ENCODE data around the gene SEZ6L2. TPM values are rescaled to one million over a fixed set of nuclear protein-coding genes. Genes with fewer than 3 reads are reported as not detected.

The SEZ6L2 gene
- total and polyA plus RNA-seq, 2 experiments from 2014 or later = 18.0 to 71.9 TPM

- Histone ChIP-seq H3F3A (replicated peaks; ENCODE audit: low read depth) (no peaks in the 10 kb centered on the region), H3K36me3 (ENCODE audit: insufficient read depth) (no peaks in the 10 kb centered on the region), H4K20me1 (replicated peaks; ENCODE audit: insufficient read depth) (no peaks in the 10 kb centered on the region), H3K9me2 (ENCODE audit: insufficient read depth) (no peaks in the 10 kb centered on the region), H3K27me3 (ENCODE audit: insufficient read depth) (no peaks in the 10 kb centered on the region), H3K4me2 (peak overlapping the region; percentile 33; the same call in 1 of the 2 replicates), H3K27ac (ENCODE audit: low read depth) (peak overlapping the region; percentile 64; the same call in 1 of the 2 replicates), H3K4me3 (no peak overlapping the region), H3K4me1 (ENCODE audit: insufficient read depth) (0 out of 2 replicates have a peak, but pooled peaks cover 6% of the 10 kb centered on the region), H2AFZ (peak overlapping the region; percentile 79), H3K79me2 (replicated peaks; ENCODE audit: insufficient read depth) (no peaks in the 10 kb centered on the region)
- Mint-ChIP-seq H3K27ac (peak overlapping the region; percentile 36), H3K36me3 (ENCODE audit: low read depth) (no peaks in the 10 kb centered on the region), H3K4me1 (peaks cover 10% of the 10 kb centered on the region), H3K27me3 (ENCODE audit: insufficient read depth, low read depth, poor library complexity) (peaks cover 7% of the 10 kb centered on the region), H3K9me3 (no peaks in the 10 kb centered on the region), H3K4me3 (no peak overlapping the region)
- ATAC-seq (peak; percentile 95), DNase-seq (ENCODE audit: low spot score) (peak; percentile 80)
- no peak for TF ChIP-seq NANOG (IDR thresholded peaks at IDR 0.05; ENCODE audit: borderline replicate concordance)
- no peak for TF ChIP-seq ZNF114 (CRISPR knock-in tag; IDR thresholded peaks at IDR 0.05)
- peak; percentile 40 to 55 for TF ChIP-seq CTCF (conservative IDR thresholded peaks at IDR 0.05; ENCODE audit: low read depth in 2 of 2)
Observed at GRCh38 chr16:29943846-29944799, 44.8 kb upstream of the SEZ6L2 start.

GRCh38 chr16:29940656-29941055 is 41.3 kb upstream of the SEZ6L2 start:
- Histone ChIP-seq H3F3A (replicated peaks; ENCODE audit: low read depth) (no peaks in the 10 kb centered on the region), H4K20me1 (replicated peaks; ENCODE audit: insufficient read depth) (no peaks in the 10 kb centered on the region), H3K27ac (ENCODE audit: low read depth) (no peak overlapping the region), H2AFZ (no peak overlapping the region), H3K36me3 (ENCODE audit: insufficient read depth) (no peaks in the 10 kb centered on the region), H3K4me3 (no peak overlapping the region), H3K4me1 (ENCODE audit: insufficient read depth) (0 out of 2 replicates have a peak, but pooled peaks cover 6% of the 10 kb centered on the region), H3K27me3 (ENCODE audit: insufficient read depth) (no peaks in the 10 kb centered on the region), H3K9me2 (ENCODE audit: insufficient read depth) (no peaks in the 10 kb centered on the region), H3K79me2 (replicated peaks; ENCODE audit: insufficient read depth) (no peaks in the 10 kb centered on the region), H3K4me2 (no peak overlapping the region)
- H3K9me3 Mint-ChIP-seq = no peaks in the 10 kb centered on the region
- peaks cover 10% of the 10 kb centered on the region for H3K4me1 Mint-ChIP-seq
- no peaks in the 10 kb centered on the region for H3K36me3 Mint-ChIP-seq (ENCODE audit: low read depth)
- no peak overlapping the region for H3K4me3 Mint-ChIP-seq
- peaks cover 10% of the 10 kb centered on the region for H3K27me3 Mint-ChIP-seq (ENCODE audit: insufficient read depth, low read depth, poor library complexity)
- ATAC-seq (no peak), DNase-seq (ENCODE audit: low spot score) (no peak)
- H3K27ac Mint-ChIP-seq = no peak overlapping the region
- TF ChIP-seq CTCF (conservative IDR thresholded peaks at IDR 0.05; ENCODE audit: low read depth in 2 of 2) = no peak
- TF ChIP-seq NANOG (IDR thresholded peaks at IDR 0.05; ENCODE audit: borderline replicate concordance) = no peak
- TF ChIP-seq JUNB (IDR thresholded peaks at IDR 0.05; ENCODE audit: unreplicated experiment) = no peak
- TF ChIP-seq REST (IDR thresholded peaks at IDR 0.05; ENCODE audit: unreplicated experiment) = no peak
- TF ChIP-seq ZNF331 (CRISPR knock-in tag; IDR thresholded peaks at IDR 0.05; ENCODE audit: low read depth) = no peak
- no peak for TF ChIP-seq CREB1 (CRISPR knock-in tag; IDR thresholded peaks at IDR 0.05; ENCODE audit: low read depth)
- TF ChIP-seq EZH2 (IDR thresholded peaks at IDR 0.05; ENCODE audit: low read depth, unreplicated experiment) = no peak
- no peak for TF ChIP-seq ZNF114 (CRISPR knock-in tag; IDR thresholded peaks at IDR 0.05)
- no peak for TF ChIP-seq STAT1 (IDR thresholded peaks at IDR 0.05; ENCODE audit: unreplicated experiment)
- TF ChIP-seq EZH2phosphoT487 (IDR thresholded peaks at IDR 0.05; ENCODE audit: unreplicated experiment) = no peak

Data from GM23338 (cell line).